Measurements from ENCODE around the gene HSD17B7.

DNA sequence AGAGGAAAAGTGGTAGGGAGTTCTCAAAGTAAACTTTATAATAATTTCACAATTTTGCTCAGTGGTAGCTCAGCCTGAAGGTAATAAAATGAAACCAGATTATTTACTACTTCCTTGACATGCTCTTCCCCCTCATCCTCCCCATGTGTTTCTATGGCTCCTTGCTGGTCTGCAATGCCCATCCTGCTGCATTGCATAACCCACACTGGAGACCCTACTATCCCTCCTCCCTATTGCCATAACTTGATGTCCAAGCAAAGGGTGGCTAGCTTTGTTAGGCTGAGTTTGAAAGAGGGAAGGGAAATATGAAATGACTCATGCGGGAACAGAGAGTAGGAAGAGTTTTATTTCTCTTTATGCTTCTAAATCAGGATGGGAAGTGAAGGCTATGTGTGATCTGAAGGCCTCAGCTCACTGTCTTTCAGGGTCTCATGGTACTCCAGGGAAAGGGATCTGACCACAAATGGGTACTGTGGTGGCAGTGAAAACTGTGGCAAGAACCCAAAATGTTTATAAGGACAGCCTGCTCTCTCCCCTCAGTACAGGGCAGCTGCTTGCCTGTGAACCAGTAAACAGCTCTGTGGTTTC, 36.4 kb upstream of the HSD17B7 start:
- TF ChIP-seq, protein P1, sequence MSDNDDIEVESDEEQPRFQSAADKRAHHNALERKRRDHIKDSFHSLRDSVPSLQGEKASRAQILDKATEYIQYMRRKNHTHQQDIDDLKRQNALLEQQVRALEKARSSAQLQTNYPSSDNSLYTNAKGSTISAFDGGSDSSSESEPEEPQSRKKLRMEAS (IDR thresholded peaks at IDR 0.05): no peak
- TF ChIP-seq GABPA (IDR thresholded peaks at IDR 0.05; ENCODE audit: borderline replicate concordance, insufficient read depth, low read length): no peak
